Esophagus (tissue), 2 donors: ENCODE data around the gene RAB11FIP3. TPM values are rescaled to one million over a fixed set of nuclear protein-coding genes. Genes with fewer than 3 reads are reported as not detected.
"Not testable (repeated sequence)": the region's sequence is repeated elsewhere in the genome, so short reads cannot be mapped to it uniquely, and the experiment has no call there.

Experiments
- H3K27ac ChIP-seq, 2 donors: one replicate each; pipeline ENCODE4 v1.5.1; 2013; ENCODE audit warnings: low read depth in 2 of 2, mild to moderate bottlenecking in 2 of 2, inconsistent platforms in 1 of 2, low read length in 1 of 2, moderate library complexity in 1 of 2
- H3K27me3 ChIP-seq, 2 donors: one replicate each; pipeline ENCODE4 v1.6.1; 2013; ENCODE audit warnings: low read length in 2 of 2, control low read depth in 1 of 2, mild to moderate bottlenecking in 1 of 2; ENCODE audit not compliant: insufficient read depth in 2 of 2, control insufficient read depth in 1 of 2
- H3K36me3 ChIP-seq, 2 donors: one replicate each; pipeline ENCODE4 v1.6.1; 2013; ENCODE audit warnings: low read length in 1 of 2; ENCODE audit not compliant: control insufficient read depth in 2 of 2, insufficient read depth in 2 of 2
- H3K4me1 ChIP-seq, 2 donors: one replicate each; pipeline ENCODE4 v1.6.1; 2013; ENCODE audit warnings: low read length in 1 of 2; ENCODE audit not compliant: control insufficient read depth in 2 of 2, insufficient read depth in 2 of 2
- H3K4me3 ChIP-seq, 2 donors: one replicate each; pipeline ENCODE4 v1.5.1; 2013; ENCODE audit warnings: low read length in 2 of 2, mild to moderate bottlenecking in 2 of 2, low read depth in 1 of 2, moderate library complexity in 1 of 2
- H3K9me3 ChIP-seq, 2 donors: one replicate each; pipeline ENCODE4 v1.6.1; 2013; ENCODE audit warnings: mild to moderate bottlenecking in 2 of 2, low read depth in 1 of 2, low read length in 1 of 2, moderate library complexity in 1 of 2; ENCODE audit not compliant: control insufficient read depth in 2 of 2, insufficient read depth in 1 of 2
- WGBS, 2 donors: extraction: QIAGEN DNeasy Blood & Tissue Kit; methylation state at CpG; one replicate each; pipeline ENCODE4 v1.1.7; 2013; 5-methylcytosine and 5-hydroxymethylcytosine counted together
- polyA plus RNA-seq, 2 donors: library from polyadenylated mRNA; stranded (reverse); fragments of 200-250 nt; gene quantifications; one replicate each; pipeline ENCODE4 v1.2.3, GENCODE V29; 2013
- donor health status: healthy with polysubstance abuse.
- donor health status: Bipolar disorder and iron deficiency.

RAB11FIP3 gene
- polyA plus RNA-seq, 2 donors, result 9.1 to 10.6 TPM

DNA sequence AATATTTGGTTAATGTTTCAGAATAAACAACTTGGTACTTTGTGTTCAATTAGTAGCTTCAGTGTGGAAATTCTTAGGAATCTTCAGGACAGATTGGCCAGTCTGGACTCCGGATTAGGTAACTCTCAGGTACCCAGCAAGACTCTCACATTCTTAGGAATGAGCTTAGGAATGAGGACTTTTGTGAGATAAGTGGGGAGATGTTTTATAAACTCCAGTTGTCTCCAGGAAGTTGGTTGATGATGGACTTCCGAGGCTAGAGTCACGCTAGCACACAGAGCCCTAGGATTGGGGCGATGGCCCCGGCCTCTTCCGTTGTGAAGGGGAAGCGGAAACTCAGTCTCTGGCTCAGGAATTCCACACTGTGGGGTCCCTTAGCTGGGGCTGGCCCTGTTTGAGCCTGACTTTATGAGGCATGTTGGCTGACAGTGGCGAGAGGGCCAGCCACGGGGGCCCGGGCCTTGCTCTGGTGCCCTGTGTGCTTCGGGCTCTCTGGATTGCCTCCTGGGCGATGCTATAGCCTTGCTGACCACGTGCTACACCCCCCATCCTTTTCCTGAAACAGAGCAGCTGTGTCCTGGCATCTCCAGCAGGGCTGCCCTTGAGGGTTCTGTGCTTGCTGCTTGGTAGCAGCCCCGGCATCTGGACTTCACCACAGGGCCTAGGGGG lies 32.4 kb downstream of the RAB11FIP3 start:
- H3K4me3 ChIP-seq, result no peak overlapping the region
- WGBS, 2 donors, result 83 to 84% methylated on average over 14 of the region's 14 CpGs
- H3K9me3 ChIP-seq, result no peaks in the 10 kb centered on the region
- no peaks in the 10 kb centered on the region for H3K4me1 ChIP-seq
- H3K27ac ChIP-seq, result peak overlapping the region in 1 of 2 donors; percentile 5
- H3K27me3 ChIP-seq, result no peaks in the 10 kb centered on the region
- H3K36me3 ChIP-seq, result peaks cover 0 to 6% of the 10 kb centered on the region in 2 donors

DNA sequence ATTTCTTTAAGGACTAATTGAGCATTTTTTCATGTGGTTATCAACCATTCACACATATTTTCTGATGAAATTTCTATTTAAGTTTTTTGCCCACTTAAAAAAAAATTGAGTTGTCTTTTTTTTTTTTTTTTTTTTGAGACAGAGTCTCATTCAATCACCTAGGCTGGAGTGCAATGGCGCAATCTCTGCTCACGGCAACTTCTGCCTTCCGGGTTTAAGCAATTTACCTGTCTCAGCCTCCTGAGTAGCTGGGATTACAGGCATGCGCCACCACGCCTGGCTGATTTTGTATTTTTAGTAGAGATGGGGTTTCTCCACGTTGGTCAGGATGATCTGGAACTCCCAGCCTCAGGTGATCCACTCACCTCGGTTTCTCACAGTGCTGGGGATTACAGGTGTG lies 34.3 kb downstream of the RAB11FIP3 start:
- H3K36me3 ChIP-seq, result peaks cover 0 to 8% of the 10 kb centered on the region in 2 donors
- WGBS, 2 donors, result 83 to 85% methylated on average over 7 of the region's 7 CpGs
- no peaks in the 10 kb centered on the region for H3K4me1 ChIP-seq
- H3K9me3 ChIP-seq, result no peaks in the 10 kb centered on the region
- H3K4me3 ChIP-seq, result no peak overlapping the region
- H3K27ac ChIP-seq, result no peak overlapping the region
- H3K27me3 ChIP-seq, result no peaks in the 10 kb centered on the region

- Histone ChIP-seq H3K27me3 (no peaks in the 10 kb centered on the region), H3K4me1 (no peaks in the 10 kb centered on the region), H3K36me3 (peaks cover 0 to 8% of the 10 kb centered on the region in 2 donors), H3K9me3 (no peaks in the 10 kb centered on the region), H3K27ac (no peak overlapping the region), H3K4me3 (no peak overlapping the region)
- WGBS, 2 donors, result 90% methylated on average over 20 of the region's 20 CpGs
Measured at GRCh38 chr16:460787-461186, 35.3 kb downstream of the RAB11FIP3 start.

DNA sequence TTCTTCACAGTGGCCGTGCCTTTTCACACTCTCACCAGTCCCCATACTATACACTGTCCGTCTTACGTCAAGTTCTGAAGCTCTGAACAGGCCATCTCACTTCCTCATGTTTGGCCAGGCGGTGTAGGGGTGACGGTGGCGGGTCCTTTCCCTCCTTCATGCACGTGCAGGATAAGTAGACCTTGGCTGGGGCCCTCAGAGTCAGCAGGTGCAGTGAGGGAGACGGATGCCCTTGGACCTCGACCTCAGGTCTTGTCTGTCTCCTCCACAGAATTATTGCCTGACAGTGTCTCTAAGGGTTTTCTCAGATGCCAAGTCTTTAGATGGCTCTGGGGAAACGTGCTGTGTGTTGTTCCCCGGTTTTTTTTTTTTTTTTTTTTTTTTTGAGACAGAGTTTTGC lies 37.6 kb downstream of the RAB11FIP3 start:
- no peaks in the 10 kb centered on the region for H3K9me3 ChIP-seq
- H3K4me1 ChIP-seq, result peaks cover 0 to 2% of the 10 kb centered on the region in 2 donors
- no peak overlapping the region for H3K4me3 ChIP-seq
- H3K36me3 ChIP-seq, result peaks cover 0 to 8% of the 10 kb centered on the region in 2 donors
- H3K27me3 ChIP-seq, result no peaks in the 10 kb centered on the region
- WGBS, 2 donors, result 80 to 86% methylated on average over 11 of the region's 11 CpGs
- no peak overlapping the region for H3K27ac ChIP-seq

- Histone ChIP-seq H3K27ac (no peak overlapping the region), H3K4me3 (no peak overlapping the region), H3K9me3 (no peaks in the 10 kb centered on the region), H3K4me1 (peaks cover 0 to 8% of the 10 kb centered on the region in 2 donors), H3K27me3 (no peaks in the 10 kb centered on the region), H3K36me3 (peaks cover 0 to 8% of the 10 kb centered on the region in 2 donors)
- WGBS, 2 donors, result 87 to 89% methylated on average over 13 of the region's 13 CpGs
Measured at GRCh38 chr16:466651-467050, 41.2 kb downstream of the RAB11FIP3 start.

DNA sequence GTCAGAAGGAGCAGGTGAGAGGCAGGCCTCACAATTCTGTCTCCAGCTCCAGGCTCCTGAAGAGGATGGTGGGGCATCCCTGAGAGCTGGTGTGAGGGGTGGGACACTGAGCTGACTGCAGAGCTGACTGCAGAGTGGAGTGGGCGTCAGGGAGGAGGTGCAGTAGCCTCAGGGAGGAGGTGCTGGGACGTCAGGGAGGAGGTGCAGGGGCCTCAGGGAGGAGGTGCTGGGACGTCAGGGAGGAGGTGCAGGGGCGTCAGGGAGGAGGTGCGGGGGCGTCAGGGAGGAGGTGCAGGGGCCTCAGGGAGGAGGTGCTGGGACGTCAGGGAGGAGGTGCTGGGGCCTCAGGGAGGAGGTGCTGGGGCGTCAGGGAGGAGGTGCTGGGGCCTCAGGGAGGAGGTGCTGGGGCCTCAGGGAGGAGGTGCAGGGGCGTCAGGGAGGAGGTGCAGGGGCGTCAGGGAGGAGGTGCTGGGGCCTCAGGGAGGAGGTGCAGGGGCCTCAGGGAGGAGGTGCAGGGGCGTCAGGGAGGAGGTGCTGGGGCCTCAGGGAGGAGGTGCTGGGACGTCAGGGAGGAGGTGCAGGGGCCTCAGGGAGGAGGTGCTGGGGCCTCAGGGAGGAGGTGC lies 41.9 kb downstream of the RAB11FIP3 start:
- not testable (repeated sequence) for H3K4me3 ChIP-seq, H3K4me1 ChIP-seq, H3K27me3 ChIP-seq, H3K27ac ChIP-seq, H3K36me3 ChIP-seq, H3K9me3 ChIP-seq
- 60% methylated on average over 12 of the region's 12 CpGs for WGBS, 2 donors

GRCh38 chr16:468068-468821 lies 42.8 kb downstream of the RAB11FIP3 start:
- 80 to 83% methylated on average over 19 of the region's 19 CpGs for WGBS, 2 donors

GRCh38 chr16:469459-469858 lies 44.0 kb downstream of the RAB11FIP3 start:
- not testable (repeated sequence) for H3K4me1 ChIP-seq, H3K36me3 ChIP-seq

More at GRCh38 chr16:468068-468821, 42.8 kb downstream of the RAB11FIP3 start:
- H3K9me3 ChIP-seq, result no peaks in the 10 kb centered on the region
- H3K27me3 ChIP-seq, result no peaks in the 10 kb centered on the region
- H3K4me1 ChIP-seq, result peaks cover 0 to 8% of the 10 kb centered on the region in 2 donors
- H3K4me3 ChIP-seq, result peak overlapping the region in 1 of 2 donors; percentile 9
- H3K27ac ChIP-seq, result no peak overlapping the region
- no peaks in the 10 kb centered on the region for H3K36me3 ChIP-seq

GRCh38 chr16:470418-470817 lies 45.0 kb downstream of the RAB11FIP3 start:
- Histone ChIP-seq H3K4me3 (no peak overlapping the region), H3K4me1 (peaks cover 0 to 8% of the 10 kb centered on the region in 2 donors), H3K27ac (no peak overlapping the region), H3K27me3 (no peaks in the 10 kb centered on the region), H3K36me3 (no peaks in the 10 kb centered on the region), H3K9me3 (no peaks in the 10 kb centered on the region)
- WGBS, 2 donors, result 87 to 89% methylated on average over 4 of the region's 4 CpGs

More at GRCh38 chr16:469459-469858, 44.0 kb downstream of the RAB11FIP3 start:
- H3K4me3 ChIP-seq, H3K9me3 ChIP-seq, H3K27ac ChIP-seq, H3K27me3 ChIP-seq: not testable (repeated sequence)
- 93 to 96% methylated on average over 7 of the region's 7 CpGs for WGBS, 2 donors
